ENCODE results near the gene WDCP.

The WDCP gene

GRCh38 chr2:24058564-24059271 is 11.5 kb upstream of the WDCP start:
- H3K79me2 ChIP-seq (ENCODE audit: low read length), result no peaks in the 10 kb centered on the region
- no peaks in the 10 kb centered on the region for H3K36me3 ChIP-seq (replicated peaks; ENCODE audit: insufficient read depth, low read length)
- no peaks in the 10 kb centered on the region for H4K20me1 ChIP-seq (ENCODE audit: insufficient read depth, low read length)
- H3K9me2 ChIP-seq (replicated peaks; ENCODE audit: insufficient read depth, low read length), result no peaks in the 10 kb centered on the region
- H3F3A ChIP-seq (ENCODE audit: insufficient read depth, low read length), result no peaks in the 10 kb centered on the region
- H3K9ac ChIP-seq (ENCODE audit: low read length), result no peak overlapping the region
- no peaks in the 10 kb centered on the region for H3K27me3 ChIP-seq (replicated peaks; ENCODE audit: insufficient read depth, low read length)
- no peak overlapping the region for H3K4me2 ChIP-seq (ENCODE audit: low read depth, low read length)
- no peak overlapping the region for H3K4me3 ChIP-seq (ENCODE audit: low read length)
- H2AFZ ChIP-seq (ENCODE audit: low read length), result no peak overlapping the region
- no peak overlapping the region for H3K27ac ChIP-seq (ENCODE audit: low read length)
- TF ChIP-seq EZH2 (optimal IDR thresholded peaks at IDR 0.05; ENCODE audit: low read depth, low read length) (no peak), EZH2phosphoT487 (IDR thresholded peaks at IDR 0.05; ENCODE audit: low read length) (no peak), CTCF (IDR thresholded peaks at IDR 0.05; ENCODE audit: low read length) (no peak)
- H3K4me1 ChIP-seq (ENCODE audit: low read length), result no peaks in the 10 kb centered on the region
- DNase-seq, result no peak
- no peaks in the 10 kb centered on the region for H3K9me3 ChIP-seq (replicated peaks; ENCODE audit: insufficient read depth, low read length)

- Histone ChIP-seq H2AFZ (ENCODE audit: low read length) (no peak overlapping the region), H3K27me3 (replicated peaks; ENCODE audit: insufficient read depth, low read length) (no peaks in the 10 kb centered on the region; the same call in 1 of the 2 replicates), H3K4me3 (ENCODE audit: low read length) (no peak overlapping the region), H3K9ac (ENCODE audit: low read length) (no peak overlapping the region), H3K36me3 (replicated peaks; ENCODE audit: insufficient read depth, low read length) (no peaks in the 10 kb centered on the region), H3K4me1 (ENCODE audit: low read length) (no peaks in the 10 kb centered on the region), H4K20me1 (ENCODE audit: insufficient read depth, low read length) (no peaks in the 10 kb centered on the region), H3K9me2 (replicated peaks; ENCODE audit: insufficient read depth, low read length) (no peaks in the 10 kb centered on the region), H3F3A (ENCODE audit: insufficient read depth, low read length) (0 out of 2 replicates have a peak, but pooled peaks cover 2% of the 10 kb centered on the region), H3K4me2 (ENCODE audit: low read depth, low read length) (no peak overlapping the region), H3K27ac (ENCODE audit: low read length) (no peak overlapping the region), H3K79me2 (ENCODE audit: low read length) (no peaks in the 10 kb centered on the region), H3K9me3 (replicated peaks; ENCODE audit: insufficient read depth, low read length) (no peaks in the 10 kb centered on the region)
- DNase-seq, result no peak
- TF ChIP-seq CTCF (IDR thresholded peaks at IDR 0.05; ENCODE audit: low read length) (no peak), EZH2phosphoT487 (IDR thresholded peaks at IDR 0.05; ENCODE audit: low read length) (no peak)
These were observed 8.6 kb upstream of the WDCP start for GRCh38 chr2:24055750-24056149.

- no peak for TF ChIP-seq EZH2 (optimal IDR thresholded peaks at IDR 0.05; ENCODE audit: low read depth, low read length)
- no peak for TF ChIP-seq EZH2phosphoT487 (IDR thresholded peaks at IDR 0.05; ENCODE audit: low read length)
- TF ChIP-seq CTCF (IDR thresholded peaks at IDR 0.05; ENCODE audit: low read length), result no peak
- Histone ChIP-seq H3K9me3 (replicated peaks; ENCODE audit: insufficient read depth, low read length) (no peaks in the 10 kb centered on the region), H3K9me2 (replicated peaks; ENCODE audit: insufficient read depth, low read length) (no peaks in the 10 kb centered on the region), H2AFZ (ENCODE audit: low read length) (no peak overlapping the region), H3K36me3 (replicated peaks; ENCODE audit: insufficient read depth, low read length) (no peaks in the 10 kb centered on the region), H3K4me1 (ENCODE audit: low read length) (no peaks in the 10 kb centered on the region), H4K20me1 (ENCODE audit: insufficient read depth, low read length) (no peaks in the 10 kb centered on the region), H3K9ac (ENCODE audit: low read length) (no peak overlapping the region), H3K79me2 (ENCODE audit: low read length) (no peaks in the 10 kb centered on the region), H3K27me3 (replicated peaks; ENCODE audit: insufficient read depth, low read length) (peaks cover 5% of the 10 kb centered on the region), H3K27ac (ENCODE audit: low read length) (no peak overlapping the region), H3K4me3 (ENCODE audit: low read length) (no peak overlapping the region), H3K4me2 (ENCODE audit: low read depth, low read length) (no peak overlapping the region), H3F3A (ENCODE audit: insufficient read depth, low read length) (0 out of 2 replicates have a peak, but pooled peaks cover 2% of the 10 kb centered on the region)
- no peak for DNase-seq
These were observed 7.3 kb upstream of the WDCP start for GRCh38 chr2:24054366-24055010.

Measured in MM.1S (cell line).